Posterior vena cava (tissue), 2 donors: ENCODE results near the gene PAOX. TPM values are rescaled to one million over a fixed set of nuclear protein-coding genes. Genes with fewer than 3 reads are reported as not detected.
"Not testable (repeated sequence)": the region's sequence is repeated elsewhere in the genome, so short reads cannot be mapped to it uniquely, and the experiment has no call there.

Source experiments
- DNase-seq: peaks from one replicate; pipeline ENCODE4 v3.0.0-alpha.2; 2020; ENCODE audit warnings: low spot score
- intact Hi-C, 2 donors: fragments of 100-400 bp; cut with DNase I; formaldehyde crosslinking; loops; one replicate each; pipeline versions ENCODE4 v1.14.1 to v1.14.2; 2022 to 2023
- total RNA-seq, 2 donors: library from RNA; stranded (reverse); fragmentation: NEBNext Ultra II Directional; extraction: Animal tissue kit (Norgen Biotek cat#: 25700); gene quantifications; one replicate each; pipeline ENCODE4 v1.2.1, GENCODE V29; 2021
- donor health status: DM: yes; HTN: yes; CAD: no.
- donor health status: DM: yes; HTN: yes; CAD: no.

Gene PAOX
- total RNA-seq, 2 donors from 2014 or later = 2.8 to 3.5 TPM

- intact Hi-C loops = no loop called here
- DNase-seq = no peak
Observed at GRCh38 chr10:133359554-133359971, 19.5 kb upstream of the PAOX start.

- DNase-seq = no peak
- intact Hi-C loops = no loop called here
Observed at GRCh38 chr10:133359972-133360610, 19.0 kb upstream of the PAOX start.

GRCh38 chr10:133361227-133361626 lies 17.8 kb upstream of the PAOX start:
- intact Hi-C loops = no loop called here

GRCh38 chr10:133361773-133362441 lies 17.2 kb upstream of the PAOX start:
- no peak for DNase-seq
- intact Hi-C loops = no loop called here

More at GRCh38 chr10:133361227-133361626, 17.8 kb upstream of the PAOX start:
- no peak for DNase-seq

- intact Hi-C loops = no loop called here
- no peak for DNase-seq
Observed at GRCh38 chr10:133362846-133363245, 16.2 kb upstream of the PAOX start.

GRCh38 chr10:133364645-133365431 lies 14.2 kb upstream of the PAOX start:
- intact Hi-C loops = no loop called here
- no peak for DNase-seq

- no peak for DNase-seq
- intact Hi-C loops = no loop called here
Observed at GRCh38 chr10:133365461-133366129, 13.5 kb upstream of the PAOX start.

- intact Hi-C loops = no loop called here
Observed at GRCh38 chr10:133366130-133366478, 13.0 kb upstream of the PAOX start.

GRCh38 chr10:133366751-133367150 lies 12.3 kb upstream of the PAOX start:
- no peak for DNase-seq
- intact Hi-C loops = no loop called here

More at GRCh38 chr10:133366130-133366478, 13.0 kb upstream of the PAOX start:
- no peak for DNase-seq

GRCh38 chr10:133367461-133367860 lies 11.6 kb upstream of the PAOX start:
- DNase-seq, intact Hi-C loops: not testable (repeated sequence)

GRCh38 chr10:133368153-133368552 lies 10.9 kb upstream of the PAOX start:
- intact Hi-C loops = no loop called here
- no peak for DNase-seq

- DNase-seq = no peak
- intact Hi-C loops = loop anchor here in 1 of 2 donors (1.0 kb wide), 1 partner anchor 18 kb away; no protein-coding TSS in a partner anchor
Observed at GRCh38 chr10:133370030-133370786, 8.9 kb upstream of the PAOX start.

- intact Hi-C loops = no loop called here
- DNase-seq = no peak
Observed at GRCh38 chr10:133372507-133372906, 6.6 kb upstream of the PAOX start.

- peak; percentile 99 for DNase-seq
- intact Hi-C loops = no loop called here
Observed at GRCh38 chr10:133373174-133374090, 5.6 kb upstream of the PAOX start, which contains the start of gene ECHS1. Gene ECHS1, minus strand, starts transcription at chr10:133373354. Its CDS starts 21 bp downstream, at chr10:133373333.

GRCh38 chr10:133375357-133376115 lies 3.5 kb upstream of the PAOX start:
- intact Hi-C loops = no loop called here

GRCh38 chr10:133376183-133376582 lies 2.9 kb upstream of the PAOX start:
- DNase-seq, intact Hi-C loops: not testable (repeated sequence)

More at GRCh38 chr10:133375357-133376115, 3.5 kb upstream of the PAOX start:
- no peak for DNase-seq
